Measurements from ENCODE around the gene PLEKHM3.

The PLEKHM3 gene

GRCh38 chr2:207825045-207825954, 200.0 kb downstream of the PLEKHM3 start:
- CTCF ChIA-PET = no interaction called here
- Histone ChIP-seq H3K4me3 (ENCODE audit: low read depth, low read length) (no peak overlapping the region), H3K9me3 (ENCODE audit: control insufficient read depth, insufficient read depth, low read depth, low read length) (no peaks in the 10 kb centered on the region), H3K27ac (ENCODE audit: extremely low read depth, low read depth, low read length) (no peak overlapping the region), H3K36me3 (ENCODE audit: control insufficient read depth in 2 of 2, insufficient read depth in 1 of 2, low read length in 2 of 2) (peaks cover 0 to 10% of the 10 kb centered on the region in 2 experiments; a peak in 1 of 3 replicates), H3K4me1 (ENCODE audit: control insufficient read depth, insufficient read depth, low read length) (peaks cover 5% of the 10 kb centered on the region)
- POLR2A ChIA-PET = no interaction called here
- no peak for TF ChIP-seq ZNF37A (tag by site-specific recombination; IDR thresholded peaks at IDR 0.05)
- no peak for TF ChIP-seq GLIS1 (tag by site-specific recombination; IDR thresholded peaks at IDR 0.05)
- no peak for TF ChIP-seq HOXA7 (CRISPR knock-in tag; IDR thresholded peaks at IDR 0.05; ENCODE audit: borderline replicate concordance)
- TF ChIP-seq ZNF645 (tag by site-specific recombination; IDR thresholded peaks at IDR 0.05) = no peak
- no peak for TF ChIP-seq ZNF624 (tag by site-specific recombination; IDR thresholded peaks at IDR 0.05)
- no peak for TF ChIP-seq ZNF549 (tag by site-specific recombination; IDR thresholded peaks at IDR 0.05)
- TF ChIP-seq ZBTB7A (tag by site-specific recombination; IDR thresholded peaks at IDR 0.05; ENCODE audit: low read depth) = no peak
- TF ChIP-seq ZNF10 (tag by site-specific recombination; IDR thresholded peaks at IDR 0.05) = no peak
- TF ChIP-seq ZNF133 (tag by site-specific recombination; IDR thresholded peaks at IDR 0.05) = no peak
- TF ChIP-seq, protein P1, sequence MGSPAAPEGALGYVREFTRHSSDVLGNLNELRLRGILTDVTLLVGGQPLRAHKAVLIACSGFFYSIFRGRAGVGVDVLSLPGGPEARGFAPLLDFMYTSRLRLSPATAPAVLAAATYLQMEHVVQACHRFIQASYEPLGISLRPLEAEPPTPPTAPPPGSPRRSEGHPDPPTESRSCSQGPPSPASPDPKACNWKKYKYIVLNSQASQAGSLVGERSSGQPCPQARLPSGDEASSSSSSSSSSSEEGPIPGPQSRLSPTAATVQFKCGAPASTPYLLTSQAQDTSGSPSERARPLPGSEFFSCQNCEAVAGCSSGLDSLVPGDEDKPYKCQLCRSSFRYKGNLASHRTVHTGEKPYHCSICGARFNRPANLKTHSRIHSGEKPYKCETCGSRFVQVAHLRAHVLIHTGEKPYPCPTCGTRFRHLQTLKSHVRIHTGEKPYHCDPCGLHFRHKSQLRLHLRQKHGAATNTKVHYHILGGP (tag by site-specific recombination; IDR thresholded peaks at IDR 0.05) = no peak
- TF ChIP-seq ZNF302 (tag by site-specific recombination; IDR thresholded peaks at IDR 0.05; ENCODE audit: low read depth) = no peak
- TF ChIP-seq ZNF548 (tag by site-specific recombination; IDR thresholded peaks at IDR 0.05) = no peak

GRCh38 chr2:207823865-207824264, 201.5 kb downstream of the PLEKHM3 start:
- Histone ChIP-seq H3K4me3 (ENCODE audit: low read depth, low read length) (no peak overlapping the region), H3K27ac (ENCODE audit: extremely low read depth, low read depth, low read length) (no peak overlapping the region), H3K36me3 (ENCODE audit: control insufficient read depth in 2 of 2, insufficient read depth in 1 of 2, low read length in 2 of 2) (peaks cover 0 to 10% of the 10 kb centered on the region in 2 experiments; a peak in 1 of 3 replicates), H3K9me3 (ENCODE audit: control insufficient read depth, insufficient read depth, low read depth, low read length) (no peaks in the 10 kb centered on the region), H3K4me1 (ENCODE audit: control insufficient read depth, insufficient read depth, low read length) (peaks cover 4% of the 10 kb centered on the region)
- TF ChIP-seq ZBTB17 (tag by site-specific recombination; IDR thresholded peaks at IDR 0.05) = no peak
- no peak for TF ChIP-seq ZNF394 (tag by site-specific recombination; IDR thresholded peaks at IDR 0.05; ENCODE audit: borderline replicate concordance)
- no peak for TF ChIP-seq TCF7L2 (IDR thresholded peaks at IDR 0.05; ENCODE audit: borderline replicate concordance, low read depth, low read length)
- TF ChIP-seq ZNF292 (tag by site-specific recombination; IDR thresholded peaks at IDR 0.05; ENCODE audit: borderline replicate concordance, low read depth) = no peak
- no peak for TF ChIP-seq ZNF48 (tag by site-specific recombination; IDR thresholded peaks at IDR 0.05)
- TF ChIP-seq YY1 (tag by site-specific recombination; IDR thresholded peaks at IDR 0.05) = no peak
- no peak for TF ChIP-seq ZNF544 (tag by site-specific recombination; IDR thresholded peaks at IDR 0.05)
- no peak for TF ChIP-seq ZNF146 (tag by site-specific recombination; IDR thresholded peaks at IDR 0.05)
- TF ChIP-seq BCL11B (tag by site-specific recombination; IDR thresholded peaks at IDR 0.05; ENCODE audit: low read depth) = no peak
- TF ChIP-seq ZNF202 (tag by site-specific recombination; IDR thresholded peaks at IDR 0.05; ENCODE audit: borderline replicate concordance) = no peak
- TF ChIP-seq, protein P2, sequence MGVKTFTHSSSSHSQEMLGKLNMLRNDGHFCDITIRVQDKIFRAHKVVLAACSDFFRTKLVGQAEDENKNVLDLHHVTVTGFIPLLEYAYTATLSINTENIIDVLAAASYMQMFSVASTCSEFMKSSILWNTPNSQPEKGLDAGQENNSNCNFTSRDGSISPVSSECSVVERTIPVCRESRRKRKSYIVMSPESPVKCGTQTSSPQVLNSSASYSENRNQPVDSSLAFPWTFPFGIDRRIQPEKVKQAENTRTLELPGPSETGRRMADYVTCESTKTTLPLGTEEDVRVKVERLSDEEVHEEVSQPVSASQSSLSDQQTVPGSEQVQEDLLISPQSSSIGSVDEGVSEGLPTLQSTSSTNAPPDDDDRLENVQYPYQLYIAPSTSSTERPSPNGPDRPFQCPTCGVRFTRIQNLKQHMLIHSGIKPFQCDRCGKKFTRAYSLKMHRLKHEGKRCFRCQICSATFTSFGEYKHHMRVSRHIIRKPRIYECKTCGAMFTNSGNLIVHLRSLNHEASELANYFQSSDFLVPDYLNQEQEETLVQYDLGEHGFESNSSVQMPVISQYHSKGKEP (tag by site-specific recombination; IDR thresholded peaks at IDR 0.05) = no peak
- TF ChIP-seq, protein P3, sequence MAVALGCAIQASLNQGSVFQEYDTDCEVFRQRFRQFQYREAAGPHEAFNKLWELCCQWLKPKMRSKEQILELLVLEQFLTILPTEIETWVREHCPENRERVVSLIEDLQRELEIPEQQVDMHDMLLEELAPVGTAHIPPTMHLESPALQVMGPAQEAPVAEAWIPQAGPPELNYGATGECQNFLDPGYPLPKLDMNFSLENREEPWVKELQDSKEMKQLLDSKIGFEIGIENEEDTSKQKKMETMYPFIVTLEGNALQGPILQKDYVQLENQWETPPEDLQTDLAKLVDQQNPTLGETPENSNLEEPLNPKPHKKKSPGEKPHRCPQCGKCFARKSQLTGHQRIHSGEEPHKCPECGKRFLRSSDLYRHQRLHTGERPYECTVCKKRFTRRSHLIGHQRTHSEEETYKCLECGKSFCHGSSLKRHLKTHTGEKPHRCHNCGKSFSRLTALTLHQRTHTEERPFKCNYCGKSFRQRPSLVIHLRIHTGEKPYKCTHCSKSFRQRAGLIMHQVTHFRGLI (tag by site-specific recombination; IDR thresholded peaks at IDR 0.05) = no peak
- TF ChIP-seq ZNF837 (tag by site-specific recombination; IDR thresholded peaks at IDR 0.05) = no peak
- TF ChIP-seq ZNF133 (tag by site-specific recombination; IDR thresholded peaks at IDR 0.05) = no peak
- no peak for TF ChIP-seq ZNF423 (tag by site-specific recombination; IDR thresholded peaks at IDR 0.05)
- TF ChIP-seq ZNF211 (tag by site-specific recombination; IDR thresholded peaks at IDR 0.05; ENCODE audit: low read depth) = no peak
- TF ChIP-seq ZNF157 (tag by site-specific recombination; IDR thresholded peaks at IDR 0.05) = no peak
- no peak for TF ChIP-seq ZNF558 (tag by site-specific recombination; IDR thresholded peaks at IDR 0.05)
- ChIA-PET CTCF (no interaction called here), POLR2A (no interaction called here)
